Mesothelial cell of epicardium (in vitro differentiated cells): ENCODE results near the gene SLC15A4. TPM values are rescaled to one million over a fixed set of nuclear protein-coding genes. Genes with fewer than 3 reads are reported as not detected.

Experiments used
- DNase-seq, 2 experiments: peaks; one replicate each; pipeline ENCODE4 v3.0.0; 2021; ENCODE audit warnings: low spot score in 2 of 2; ENCODE audit not compliant: unreplicated experiment in 2 of 2
- H3K27ac Mint-ChIP-seq: 2 replicates; pipeline ENCODE4 v1.8.0; 2021; ENCODE audit warnings: mixed read lengths
- H3K27me3 Mint-ChIP-seq: 2 replicates; pipeline ENCODE4 v1.8.0; 2021; ENCODE audit warnings: low read depth, mixed read lengths
- H3K36me3 Mint-ChIP-seq: 2 replicates; pipeline ENCODE4 v1.8.0; 2021; ENCODE audit warnings: mixed read lengths
- H3K4me1 Mint-ChIP-seq: 2 replicates; pipeline ENCODE4 v1.8.0; 2021; ENCODE audit warnings: mixed read lengths
- H3K4me3 Mint-ChIP-seq: 2 replicates; pipeline ENCODE4 v1.8.0; 2021; ENCODE audit warnings: mild to moderate bottlenecking, moderate library complexity, mixed read lengths
- H3K9me3 Mint-ChIP-seq: 2 replicates; pipeline ENCODE4 v1.8.0; 2021; ENCODE audit warnings: mixed read lengths
- CTCF ChIP-seq: fragments of 200-600 bp; sonication (generic); IDR thresholded peaks from one replicate; pipeline ENCODE4 v1.5.0; 2021; ENCODE audit warnings: antibody characterized with exemption; ENCODE audit not compliant: unreplicated experiment
- total RNA-seq: library from RNA; stranded (reverse); gene quantifications from 3 replicates; pipeline ENCODE4 v1.2.1, GENCODE V29; 2021

The SLC15A4 gene
- total RNA-seq, 1 donor from 2014 or later: 26.6 TPM

GRCh38 chr12:128772249-128772648 is 51.5 kb downstream of the SLC15A4 start:
- no peak for TF ChIP-seq CTCF
- no peaks in the 10 kb centered on the region for H3K36me3 Mint-ChIP-seq
- no peaks in the 10 kb centered on the region for H3K9me3 Mint-ChIP-seq
- DNase-seq: no peak
- no peak overlapping the region for H3K27ac Mint-ChIP-seq
- no peak overlapping the region for H3K4me3 Mint-ChIP-seq
- peaks cover 38% of the 10 kb centered on the region for H3K27me3 Mint-ChIP-seq
- no peaks in the 10 kb centered on the region for H3K4me1 Mint-ChIP-seq

GRCh38 chr12:128771681-128772080 is 52.1 kb downstream of the SLC15A4 start:
- H3K36me3 Mint-ChIP-seq: no peaks in the 10 kb centered on the region
- H3K9me3 Mint-ChIP-seq: no peaks in the 10 kb centered on the region
- H3K4me1 Mint-ChIP-seq: no peaks in the 10 kb centered on the region
- DNase-seq: no peak
- no peak overlapping the region for H3K4me3 Mint-ChIP-seq
- peaks cover 40% of the 10 kb centered on the region for H3K27me3 Mint-ChIP-seq
- TF ChIP-seq CTCF: no peak
- H3K27ac Mint-ChIP-seq: no peak overlapping the region

GRCh38 chr12:128767518-128767917 is 56.2 kb downstream of the SLC15A4 start:
- H3K36me3 Mint-ChIP-seq: no peaks in the 10 kb centered on the region
- no peak overlapping the region for H3K4me3 Mint-ChIP-seq
- DNase-seq: no peak
- no peak overlapping the region for H3K27ac Mint-ChIP-seq
- TF ChIP-seq CTCF: no peak
- H3K27me3 Mint-ChIP-seq: peaks cover 67% of the 10 kb centered on the region
- no peaks in the 10 kb centered on the region for H3K4me1 Mint-ChIP-seq
- H3K9me3 Mint-ChIP-seq: no peaks in the 10 kb centered on the region

- Mint-ChIP-seq H3K27me3 (peaks cover 70% of the 10 kb centered on the region), H3K36me3 (no peaks in the 10 kb centered on the region), H3K9me3 (no peaks in the 10 kb centered on the region), H3K4me3 (no peak overlapping the region), H3K27ac (no peak overlapping the region), H3K4me1 (no peaks in the 10 kb centered on the region)
- no peak for TF ChIP-seq CTCF
- DNase-seq: no peak
Observed at GRCh38 chr12:128766738-128767501, 56.8 kb downstream of the SLC15A4 start.

- Mint-ChIP-seq H3K4me3 (no peak overlapping the region), H3K4me1 (no peaks in the 10 kb centered on the region), H3K9me3 (no peaks in the 10 kb centered on the region), H3K27me3 (peaks cover 59% of the 10 kb centered on the region), H3K27ac (no peak overlapping the region), H3K36me3 (no peaks in the 10 kb centered on the region)
- TF ChIP-seq CTCF: no peak
- DNase-seq: no peak
Observed at GRCh38 chr12:128763395-128763794, 60.4 kb downstream of the SLC15A4 start.
